ENCODE data around the gene UBXN11.

- TF ChIP-seq POLR2A (IDR thresholded peaks at IDR 0.05), result no peak
- TF ChIP-seq CTCF (IDR thresholded peaks at IDR 0.05), result no peak
Measured at GRCh38 chr1:26340047-26340481, 33.6 kb upstream of the UBXN11 start.

Data from heart left ventricle (tissue), 13 donors.